ENCODE results near the gene CCNK. TPM values are rescaled to one million over a fixed set of nuclear protein-coding genes. Genes with fewer than 3 reads are reported as not detected.

CCNK gene
- total RNA-seq, 4 donors from 2014 or later: 14.5 to 42.6 (median 31.3) TPM

DNA sequence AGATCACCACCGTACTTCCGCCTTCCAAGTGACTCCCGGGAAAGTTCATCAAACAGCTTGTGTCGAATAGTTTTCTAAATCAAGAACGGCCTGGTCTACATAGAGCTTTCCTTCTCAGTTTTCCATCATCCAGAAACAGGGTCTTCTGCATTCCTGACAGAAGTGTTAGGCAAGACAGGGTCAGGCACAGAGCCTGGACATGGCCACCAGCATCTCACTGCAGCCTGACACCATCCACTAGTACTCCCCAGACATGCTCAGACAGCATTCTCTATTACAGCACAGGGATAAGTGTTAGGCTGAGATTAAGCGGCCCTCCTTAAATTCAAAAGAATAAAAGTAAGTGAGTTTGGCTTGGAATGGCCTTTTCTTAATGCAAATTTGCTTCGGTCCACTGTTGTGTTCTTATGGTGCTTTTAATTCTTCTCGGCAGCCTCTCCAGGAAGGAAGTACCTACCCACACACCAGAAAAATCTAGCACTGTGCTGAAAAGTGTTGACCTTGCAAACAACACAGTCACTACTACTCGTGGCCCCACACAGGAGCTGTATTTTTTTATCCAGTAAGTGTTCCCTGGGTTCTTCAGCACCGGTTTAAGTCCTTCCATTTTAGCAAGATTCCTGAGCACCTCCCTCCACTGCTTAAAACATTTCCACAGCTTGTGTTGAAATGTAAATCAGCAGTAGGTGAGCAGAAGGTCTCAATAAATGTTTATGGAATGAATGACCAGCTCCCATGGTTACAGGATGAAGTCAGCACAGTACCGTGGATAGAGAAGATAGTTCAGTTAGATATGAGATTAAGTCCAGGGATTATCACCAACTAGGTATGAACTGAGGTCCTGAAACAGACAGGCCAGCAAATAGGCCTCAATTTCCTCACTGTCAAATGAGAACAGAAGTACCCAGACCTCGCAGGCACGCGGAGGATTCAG lies 44.7 kb upstream of the CCNK start:
- WGBS, 2 donors (ENCODE audit: low coverage in 1 of 2): 76 to 81% methylated on average over 13 to 14 of the region's 14 CpGs
- TF ChIP-seq POLR2A (IDR thresholded peaks at IDR 0.05): no peak
- TF ChIP-seq, protein P1, sequence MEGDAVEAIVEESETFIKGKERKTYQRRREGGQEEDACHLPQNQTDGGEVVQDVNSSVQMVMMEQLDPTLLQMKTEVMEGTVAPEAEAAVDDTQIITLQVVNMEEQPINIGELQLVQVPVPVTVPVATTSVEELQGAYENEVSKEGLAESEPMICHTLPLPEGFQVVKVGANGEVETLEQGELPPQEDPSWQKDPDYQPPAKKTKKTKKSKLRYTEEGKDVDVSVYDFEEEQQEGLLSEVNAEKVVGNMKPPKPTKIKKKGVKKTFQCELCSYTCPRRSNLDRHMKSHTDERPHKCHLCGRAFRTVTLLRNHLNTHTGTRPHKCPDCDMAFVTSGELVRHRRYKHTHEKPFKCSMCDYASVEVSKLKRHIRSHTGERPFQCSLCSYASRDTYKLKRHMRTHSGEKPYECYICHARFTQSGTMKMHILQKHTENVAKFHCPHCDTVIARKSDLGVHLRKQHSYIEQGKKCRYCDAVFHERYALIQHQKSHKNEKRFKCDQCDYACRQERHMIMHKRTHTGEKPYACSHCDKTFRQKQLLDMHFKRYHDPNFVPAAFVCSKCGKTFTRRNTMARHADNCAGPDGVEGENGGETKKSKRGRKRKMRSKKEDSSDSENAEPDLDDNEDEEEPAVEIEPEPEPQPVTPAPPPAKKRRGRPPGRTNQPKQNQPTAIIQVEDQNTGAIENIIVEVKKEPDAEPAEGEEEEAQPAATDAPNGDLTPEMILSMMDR (IDR thresholded peaks at IDR 0.05): no peak
- no peak for TF ChIP-seq POLR2AphosphoS5 (IDR thresholded peaks at IDR 0.05)
- TF ChIP-seq EP300 (IDR thresholded peaks at IDR 0.05; ENCODE audit: low read depth): no peak
- Histone ChIP-seq H3K27me3 (no peaks in the 10 kb centered on the region), H3K9me3 (no peaks in the 10 kb centered on the region), H3K36me3 (peaks cover 0 to 11% (median 3%) of the 10 kb centered on the region in 4 donors), H3K4me3 (no peak overlapping the region), H3K4me1 (peaks cover 0 to 7% (median 3%) of the 10 kb centered on the region in 4 donors), H3K27ac (no peak overlapping the region)
- no peak for DNase-seq
- in situ Hi-C loops (cut with MboI; ENCODE audit: low pct_ligation_motif_present in 1 of 4, low pct_unique_long_range_greater_than_20kb in 1 of 4, low sequenced_read_pairs in 3 of 4): no loop called here
- intact Hi-C loops (cut with DNase I; ENCODE audit: low total_unique reads): no loop called here

GRCh38 chr14:99437706-99438105 lies 43.5 kb upstream of the CCNK start:
- intact Hi-C loops (cut with DNase I; ENCODE audit: low total_unique reads) (no loop called here), in situ Hi-C loops (cut with MboI; ENCODE audit: low pct_ligation_motif_present in 1 of 4, low pct_unique_long_range_greater_than_20kb in 1 of 4, low sequenced_read_pairs in 3 of 4) (no loop called here)
- no peak for TF ChIP-seq POLR2AphosphoS5 (IDR thresholded peaks at IDR 0.05)
- no peak for TF ChIP-seq EP300 (IDR thresholded peaks at IDR 0.05; ENCODE audit: low read depth)
- TF ChIP-seq, protein P1 (IDR thresholded peaks at IDR 0.05): no peak
- no peak for TF ChIP-seq POLR2A (IDR thresholded peaks at IDR 0.05)
- no peaks in the 10 kb centered on the region for H3K27me3 ChIP-seq
- no peak for DNase-seq
- H3K27ac ChIP-seq: no peak overlapping the region
- H3K4me3 ChIP-seq: no peak overlapping the region
- 72 to 73% methylated on average over 2 to 3 of the region's 3 CpGs for WGBS, 2 donors (ENCODE audit: low coverage in 1 of 2)
- H3K4me1 ChIP-seq: peaks cover 0 to 7% (median 3%) of the 10 kb centered on the region in 4 donors
- peaks cover 0 to 11% (median 3%) of the 10 kb centered on the region in 4 donors for H3K36me3 ChIP-seq
- no peaks in the 10 kb centered on the region for H3K9me3 ChIP-seq

GRCh38 chr14:99440278-99440677 lies 40.9 kb upstream of the CCNK start:
- H3K36me3 ChIP-seq: peaks cover 0 to 11% (median 3%) of the 10 kb centered on the region in 4 donors
- H3K9me3 ChIP-seq: no peaks in the 10 kb centered on the region
- in situ Hi-C loops (cut with MboI; ENCODE audit: low pct_ligation_motif_present in 1 of 4, low pct_unique_long_range_greater_than_20kb in 1 of 4, low sequenced_read_pairs in 3 of 4) (no loop called here), intact Hi-C loops (cut with DNase I; ENCODE audit: low total_unique reads) (no loop called here)
- no peak overlapping the region for H3K27ac ChIP-seq
- H3K27me3 ChIP-seq: no peaks in the 10 kb centered on the region
- DNase-seq: no peak
- peaks cover 0 to 5% (median 1%) of the 10 kb centered on the region in 4 donors for H3K4me1 ChIP-seq
- WGBS, 2 donors (ENCODE audit: low coverage in 1 of 2): 89 to 93% methylated on average over 8 to 14 of the region's 14 CpGs
- TF ChIP-seq POLR2AphosphoS5 (IDR thresholded peaks at IDR 0.05) (no peak), EP300 (IDR thresholded peaks at IDR 0.05; ENCODE audit: low read depth) (no peak), POLR2A (IDR thresholded peaks at IDR 0.05) (no peak)
- TF ChIP-seq, protein P1 (IDR thresholded peaks at IDR 0.05): no peak
- no peak overlapping the region for H3K4me3 ChIP-seq

DNA sequence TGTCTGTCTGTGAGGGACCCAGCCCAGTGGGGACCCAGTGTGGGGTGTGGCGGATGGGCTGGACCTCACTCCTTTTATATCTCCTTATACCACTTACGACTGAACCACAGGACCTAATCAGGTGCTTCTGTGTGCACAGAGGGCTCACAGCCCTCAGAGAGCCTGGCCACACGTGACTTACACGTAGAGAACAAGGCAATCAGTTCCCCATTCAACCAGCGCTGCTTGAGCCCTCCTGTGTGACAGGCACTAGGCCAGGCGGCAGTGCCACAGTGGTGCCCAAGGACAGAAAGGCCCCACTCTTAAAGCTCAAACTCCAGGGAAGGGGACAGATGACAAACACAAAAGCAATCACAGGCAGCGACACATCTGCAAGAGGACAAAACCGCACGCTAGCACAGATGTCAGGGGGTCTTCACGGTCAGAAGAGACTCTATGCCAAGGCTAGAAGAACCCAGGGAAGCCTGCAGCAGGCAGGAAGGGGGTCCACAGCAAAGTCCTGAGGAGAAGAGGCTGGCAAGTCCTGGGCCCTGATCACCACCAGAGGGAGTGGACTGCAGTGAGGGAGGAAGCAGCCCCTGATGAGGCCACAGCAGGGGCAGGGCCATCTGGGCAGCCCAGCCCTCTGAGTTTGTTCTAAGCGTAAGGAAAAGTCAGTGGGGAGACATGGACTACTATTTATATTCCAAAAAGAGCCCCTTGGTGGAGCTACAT lies 39.9 kb upstream of the CCNK start:
- WGBS, 2 donors (ENCODE audit: low coverage in 1 of 2): 89% methylated on average over 11 of the region's 11 CpGs; no CpG with 5 or more reads in 1 of the 2 donors
- Histone ChIP-seq H3K27ac (no peak overlapping the region), H3K4me3 (no peak overlapping the region), H3K4me1 (no peaks in the 10 kb centered on the region), H3K36me3 (peaks cover 0 to 11% (median 3%) of the 10 kb centered on the region in 4 donors), H3K9me3 (no peaks in the 10 kb centered on the region), H3K27me3 (no peaks in the 10 kb centered on the region)
- no peak for DNase-seq
- intact Hi-C loops (cut with DNase I; ENCODE audit: low total_unique reads) (no loop called here), in situ Hi-C loops (cut with MboI; ENCODE audit: low pct_ligation_motif_present in 1 of 4, low pct_unique_long_range_greater_than_20kb in 1 of 4, low sequenced_read_pairs in 3 of 4) (no loop called here)
- TF ChIP-seq, protein P1 (IDR thresholded peaks at IDR 0.05): no peak
- TF ChIP-seq EP300 (IDR thresholded peaks at IDR 0.05; ENCODE audit: low read depth) (no peak), POLR2A (IDR thresholded peaks at IDR 0.05) (no peak), POLR2AphosphoS5 (IDR thresholded peaks at IDR 0.05) (no peak)

All from transverse colon (tissue), 4 donors.